GM12878 (cell line): ENCODE measurements around the gene ADCY9.

Experiments used
- BCLAF1 ChIP-seq: fragments of 450-650 bp; IDR thresholded peaks from 2 replicates; pipeline ENCODE4 v1.6.1; 2017; ENCODE audit warnings: antibody characterized with exemption, mild to moderate bottlenecking, moderate library complexity
- CREB1 ChIP-seq: IDR thresholded peaks from 2 replicates; pipeline ENCODE4 v1.6.1; 2012; ENCODE audit warnings: low read depth, mild to moderate bottlenecking, inconsistent platforms
- CTCF ChIP-seq, 3 experiments: IDR thresholded peaks in 2 of 3; conservative IDR thresholded peaks in 1 of 3; 2 replicates each; pipeline ENCODE4 v1.5.1; 2011; ENCODE audit warnings: low read depth in 3 of 3, low read length in 3 of 3, mild to moderate bottlenecking in 3 of 3, control low read depth in 2 of 3, moderate library complexity in 2 of 3, inconsistent platforms in 1 of 3, mixed read lengths in 1 of 3; ENCODE audit not compliant: control insufficient read depth in 2 of 3, insufficient read depth in 1 of 3; ENCODE audit errors: extremely low read depth in 1 of 3
- EZH2 ChIP-seq: IDR thresholded peaks from 2 replicates; pipeline ENCODE4 v1.6.1; 2012; ENCODE audit warnings: low read depth, mild to moderate bottlenecking, control low read depth, inconsistent platforms, low read length, borderline replicate concordance; ENCODE audit not compliant: control insufficient read depth
- GATAD2B ChIP-seq: fragments of 450-650 bp; conservative IDR thresholded peaks from 2 replicates; pipeline ENCODE4 v1.6.1; 2017; ENCODE audit warnings: low read depth, mild to moderate bottlenecking, moderate library complexity
- MAX ChIP-seq: IDR thresholded peaks from 2 replicates; pipeline ENCODE4 v1.6.1; 2012; ENCODE audit warnings: low read depth, low read length, improper control_type of control experiment
- YY1 ChIP-seq: IDR thresholded peaks from 2 replicates; pipeline ENCODE4 v1.6.1; 2011; ENCODE audit warnings: low read depth, mild to moderate bottlenecking, low read length

- TF ChIP-seq CTCF (IDR thresholded peaks at IDR 0.05 in 2 of 3, conservative IDR thresholded peaks at IDR 0.05 in 1 of 3; ENCODE audit: control insufficient read depth in 2 of 3, extremely low read depth in 1 of 3, insufficient read depth in 1 of 3, low read depth in 3 of 3, low read length in 3 of 3) (no peak), CREB1 (no peak), BCLAF1 (no peak), GATAD2B (no peak), MAX (no peak), YY1 (no peak), EZH2 (no peak)
Measured at GRCh38 chr16:4038448-4038847, 77.8 kb downstream of the ADCY9 start.
